HG03097 (cell line): ENCODE results near the gene PTPRN2.
"Not testable (repeated sequence)": the region's sequence is repeated elsewhere in the genome, so short reads cannot be mapped to it uniquely, and the experiment has no call there.

Source experiments
- ATAC-seq: cut with Tn5 transposase; IDR thresholded peaks from one replicate; pipeline ENCODE4 v1.9.1; 2021; ENCODE audit not compliant: unreplicated experiment, low FRiP score

Gene PTPRN2

DNA sequence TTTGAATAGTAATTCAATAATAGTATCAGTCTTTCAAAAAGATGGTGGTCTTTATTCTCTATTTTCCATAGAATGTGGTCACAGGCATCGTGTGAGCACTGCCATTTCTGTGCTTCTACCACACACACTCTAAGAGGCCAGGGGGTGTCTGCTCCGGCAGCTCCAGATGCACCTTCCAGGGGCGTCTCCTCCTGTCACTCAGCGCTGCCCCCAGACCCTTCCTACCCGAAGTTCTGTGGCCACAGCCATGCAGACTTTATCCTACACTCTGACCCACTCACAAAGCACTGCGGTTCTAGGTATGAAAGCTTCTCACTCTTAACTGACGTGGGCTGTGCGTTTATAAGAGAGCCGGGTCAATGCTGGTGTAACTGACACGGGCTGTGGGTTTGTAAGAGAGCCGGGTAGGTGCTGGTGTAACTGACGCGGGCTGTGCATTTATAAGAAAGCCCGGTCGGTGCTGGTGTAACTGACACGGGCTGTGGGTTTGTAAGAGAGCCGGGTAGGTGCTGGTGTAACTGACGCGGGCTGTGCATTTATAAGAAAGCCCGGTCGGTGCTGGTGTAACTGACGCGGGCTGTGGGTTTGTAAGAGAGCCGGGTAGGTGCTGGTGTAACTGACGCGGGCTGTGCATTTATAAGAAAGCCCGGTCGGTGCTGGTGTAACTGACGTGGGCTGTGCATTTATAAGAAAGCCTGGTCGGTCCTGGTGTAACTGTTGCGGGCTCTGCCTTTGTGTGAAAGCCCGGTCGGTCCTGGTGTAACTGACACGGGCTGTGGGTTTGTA lies 886.0 kb downstream of the PTPRN2 start:
- not testable (repeated sequence) for ATAC-seq

DNA sequence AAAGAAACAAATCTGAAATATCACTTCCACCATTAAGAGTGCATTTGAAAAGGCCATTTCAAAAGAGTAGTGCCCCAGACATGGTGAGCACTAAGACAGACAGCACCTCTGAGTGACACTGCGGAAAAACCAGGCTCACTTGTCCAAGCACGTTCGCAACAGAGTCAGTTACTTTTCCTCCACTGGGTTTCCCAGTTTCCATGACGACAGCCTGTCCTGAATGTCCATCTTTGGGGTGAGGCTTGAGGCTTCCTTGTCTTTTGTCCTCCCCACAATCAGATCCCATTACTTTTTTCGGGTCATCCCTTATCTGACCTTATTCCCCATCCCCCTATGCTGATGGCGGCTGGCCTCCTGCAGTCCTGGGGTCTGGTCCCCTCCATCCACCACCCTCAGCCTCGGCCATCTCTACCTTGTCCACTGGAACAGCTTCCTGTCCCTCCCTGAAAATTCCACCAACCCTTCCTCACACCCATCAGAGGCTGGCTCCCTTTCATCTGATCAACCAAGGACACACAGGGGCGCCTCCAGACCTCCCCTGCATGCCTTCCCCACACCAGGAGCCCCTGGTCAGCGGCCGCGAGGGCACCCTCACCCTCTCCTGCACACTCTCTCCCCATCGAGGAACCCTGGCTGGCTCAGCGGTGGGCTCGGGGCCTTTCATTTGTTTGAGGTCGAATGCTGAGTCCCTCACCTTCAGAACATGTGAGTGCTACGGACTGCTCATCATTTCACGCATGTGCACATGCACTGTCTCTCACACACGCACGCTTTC lies 887.2 kb downstream of the PTPRN2 start:
- no peak for ATAC-seq

DNA sequence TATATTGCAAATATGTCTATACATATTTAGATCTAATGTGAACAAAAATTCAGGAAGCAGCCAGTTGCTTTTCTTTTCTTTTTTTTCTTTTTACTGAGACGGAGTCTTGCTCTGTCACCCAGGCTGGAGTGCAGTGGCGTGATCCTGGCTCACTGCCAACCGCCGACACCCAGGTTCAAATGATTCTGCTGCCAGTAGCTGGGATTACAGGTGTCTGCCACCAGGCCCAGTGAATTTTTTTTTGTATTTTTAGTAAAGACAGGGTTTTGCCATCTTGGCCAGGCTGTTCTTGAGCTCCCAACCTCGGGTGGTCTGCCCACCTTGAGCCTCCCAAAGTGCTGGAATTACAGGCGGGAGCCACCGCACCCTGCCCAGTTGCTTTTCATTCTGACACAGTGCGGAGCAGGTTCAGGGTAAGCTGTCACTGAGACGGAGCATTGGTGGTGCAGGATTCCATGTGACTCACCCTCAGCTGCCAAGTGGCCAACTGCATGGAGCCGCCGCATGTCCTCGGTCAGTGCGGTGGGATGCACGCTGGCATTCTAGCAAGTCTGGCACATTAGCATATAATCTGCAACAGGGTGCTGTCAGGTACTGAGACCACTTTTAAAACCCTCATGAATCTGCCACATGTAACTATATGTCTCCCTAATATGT lies 888.1 kb downstream of the PTPRN2 start:
- ATAC-seq: no peak

DNA sequence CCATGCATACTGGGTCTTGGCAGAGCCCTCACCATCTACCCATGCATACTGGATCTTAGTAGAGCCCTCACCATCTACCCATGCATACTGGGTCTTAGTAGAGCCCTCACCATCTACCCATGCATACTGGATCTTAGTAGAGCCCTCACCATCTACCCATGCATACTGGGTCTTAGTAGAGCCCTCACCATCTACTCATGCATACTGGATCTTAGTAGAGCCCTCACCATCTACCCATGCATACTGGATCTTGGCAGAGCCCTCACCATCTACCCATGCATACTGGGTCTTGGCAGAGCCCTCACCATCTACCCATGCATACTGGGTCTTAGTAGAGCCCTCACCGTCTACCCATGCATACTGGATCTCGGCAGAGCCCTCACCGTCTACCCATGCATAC lies 890.3 kb downstream of the PTPRN2 start:
- ATAC-seq: not testable (repeated sequence)

DNA sequence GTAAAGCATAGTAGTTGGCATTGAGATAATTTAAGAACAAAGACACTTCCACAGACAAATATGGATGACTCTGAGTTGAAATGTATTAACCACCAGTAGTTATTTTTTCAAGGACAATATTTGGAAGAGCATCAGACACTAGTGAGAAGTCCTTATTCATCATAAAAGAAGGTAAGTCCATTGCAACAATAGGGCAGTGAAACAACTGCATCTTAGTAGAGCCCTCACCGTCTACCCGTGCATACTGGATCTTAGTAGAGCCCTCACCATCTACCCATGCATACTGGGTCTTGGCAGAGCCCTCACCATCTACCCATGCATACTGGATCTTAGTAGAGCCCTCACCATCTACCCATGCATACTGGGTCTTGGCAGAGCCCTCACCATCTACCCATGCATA lies 892.0 kb downstream of the PTPRN2 start:
- not testable (repeated sequence) for ATAC-seq

- ATAC-seq: no peak
Measured at GRCh38 chr7:157694376-157694665, 893.3 kb downstream of the PTPRN2 start.

GRCh38 chr7:157693521-157694375 lies 893.9 kb downstream of the PTPRN2 start:
- ATAC-seq: no peak

GRCh38 chr7:157693071-157693520 lies 894.5 kb downstream of the PTPRN2 start:
- ATAC-seq: no peak

DNA sequence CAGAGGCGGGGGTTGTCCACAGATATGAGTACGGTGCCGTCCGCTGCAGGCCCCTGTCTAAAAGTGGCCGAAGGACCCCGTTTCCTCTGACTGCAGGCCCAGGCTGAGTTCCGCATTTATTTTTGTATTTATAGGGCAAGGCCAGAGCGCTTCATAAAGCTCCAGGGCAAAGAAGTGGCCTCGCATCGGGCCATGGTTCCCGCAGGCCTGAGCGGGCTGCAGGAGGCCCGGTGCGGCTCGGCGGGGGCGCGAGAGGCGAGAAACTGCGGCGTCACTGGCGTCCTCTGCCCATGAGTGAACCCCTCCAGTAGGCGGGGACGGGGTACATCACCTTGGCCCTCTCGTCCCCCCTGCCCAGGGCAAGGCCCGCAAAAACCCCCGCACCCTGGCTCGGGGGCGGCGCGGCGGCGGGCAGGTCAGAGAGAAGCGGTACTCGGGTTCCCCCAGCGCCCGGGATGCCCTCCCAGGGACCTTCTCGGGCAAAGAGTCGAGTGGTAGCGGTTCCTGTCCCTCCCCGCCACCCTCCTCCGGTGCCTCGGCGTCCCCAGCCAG lies 895.1 kb downstream of the PTPRN2 start:
- no peak for ATAC-seq

DNA sequence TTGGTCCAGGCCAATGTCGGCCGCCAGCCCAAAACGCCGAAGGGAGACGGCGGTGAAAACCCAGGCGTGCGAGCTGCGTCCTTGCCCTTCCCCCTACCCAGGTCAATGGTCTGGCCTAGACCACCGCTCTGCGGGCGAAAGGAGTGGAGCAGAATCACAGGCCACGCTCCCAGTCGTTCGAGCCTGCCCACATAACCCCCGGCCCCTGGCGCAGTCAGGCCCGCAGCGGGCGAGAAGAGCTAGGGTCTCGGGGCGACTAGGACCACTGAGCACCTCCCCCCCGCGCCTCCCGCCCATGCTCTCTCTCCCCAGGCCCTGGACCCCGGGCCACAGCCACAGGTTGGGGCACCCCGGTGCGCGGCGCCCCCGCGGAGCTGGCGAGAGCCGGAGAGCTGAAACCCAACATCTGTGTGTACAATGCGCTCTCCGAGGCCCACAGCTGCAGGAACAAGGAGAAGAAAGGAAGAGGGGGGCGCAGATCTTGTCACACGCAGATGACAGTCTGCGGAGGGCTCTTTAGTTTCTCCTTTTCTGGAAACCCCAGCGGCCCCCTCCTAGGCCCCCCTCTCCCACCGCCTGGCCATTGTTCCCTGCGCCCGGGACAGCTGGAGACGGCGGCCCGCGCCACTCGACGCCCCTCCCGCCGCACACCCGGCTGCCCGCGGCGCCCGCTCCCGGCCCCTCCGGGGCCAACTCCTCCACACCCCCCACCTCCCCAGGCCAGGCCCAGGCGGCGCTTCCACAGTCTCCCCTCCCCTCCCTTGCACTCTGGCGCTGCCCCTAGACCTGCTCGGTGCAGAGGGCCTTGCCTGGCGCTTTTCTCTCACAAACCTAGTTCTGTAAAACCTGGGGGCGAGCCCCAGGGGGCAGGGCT lies 895.8 kb downstream of the PTPRN2 start:
- ATAC-seq: no peak

- no peak for ATAC-seq
Measured at GRCh38 chr7:157690833-157691585, 896.6 kb downstream of the PTPRN2 start.

GRCh38 chr7:157690058-157690832 lies 897.4 kb downstream of the PTPRN2 start:
- ATAC-seq: no peak

- ATAC-seq: no peak
Measured at GRCh38 chr7:157689269-157690057, 898.2 kb downstream of the PTPRN2 start.

DNA sequence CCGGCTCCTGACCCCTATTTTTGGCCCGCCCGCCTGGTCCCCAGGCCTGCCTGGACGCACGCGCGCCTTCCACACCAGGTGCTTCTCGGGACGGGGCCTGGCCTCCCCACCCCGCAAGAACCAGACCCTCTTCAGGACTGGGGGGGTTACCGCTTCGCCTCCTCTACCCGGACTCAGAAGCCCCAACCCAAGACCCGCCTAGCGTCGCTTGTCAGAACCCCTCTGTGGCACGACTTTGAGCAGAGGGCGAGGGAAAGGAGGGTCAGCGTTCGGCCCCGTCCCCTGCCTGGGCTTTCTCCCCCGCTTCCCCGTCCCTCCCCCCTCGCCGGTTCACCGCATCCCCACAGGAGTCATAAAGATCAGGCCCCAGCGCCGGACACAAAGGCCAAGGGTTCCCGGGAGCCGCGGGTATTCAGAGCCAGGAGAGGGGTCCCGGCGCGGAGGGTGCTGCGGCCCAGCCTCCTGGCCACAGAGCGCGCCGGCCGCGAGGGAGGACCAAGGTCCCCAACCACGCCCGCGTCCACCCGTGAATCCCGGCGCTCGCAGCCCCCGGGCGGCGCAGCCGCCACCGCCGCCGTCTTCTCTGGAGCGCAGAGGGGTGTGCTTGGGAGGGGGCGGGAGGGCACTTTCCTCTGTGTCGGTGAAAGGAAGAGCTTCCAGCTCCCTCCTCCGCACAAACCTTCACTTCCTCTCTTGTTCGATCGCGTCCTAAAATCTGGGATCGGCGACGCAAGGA lies 898.9 kb downstream of the PTPRN2 start:
- no peak for ATAC-seq

GRCh38 chr7:157687845-157688532 lies 899.6 kb downstream of the PTPRN2 start:
- ATAC-seq: no peak

GRCh38 chr7:157687158-157687557 lies 900.5 kb downstream of the PTPRN2 start:
- ATAC-seq: no peak
